Measurements from ENCODE around the gene CRYBA4.
A peak's percentile ranks its signal among the peaks of the same experiment; 100 is the strongest.
"Not testable (repeated sequence)": the region's sequence is repeated elsewhere in the genome, so short reads cannot be mapped to it uniquely, and the experiment has no call there.

The CRYBA4 gene

DNA sequence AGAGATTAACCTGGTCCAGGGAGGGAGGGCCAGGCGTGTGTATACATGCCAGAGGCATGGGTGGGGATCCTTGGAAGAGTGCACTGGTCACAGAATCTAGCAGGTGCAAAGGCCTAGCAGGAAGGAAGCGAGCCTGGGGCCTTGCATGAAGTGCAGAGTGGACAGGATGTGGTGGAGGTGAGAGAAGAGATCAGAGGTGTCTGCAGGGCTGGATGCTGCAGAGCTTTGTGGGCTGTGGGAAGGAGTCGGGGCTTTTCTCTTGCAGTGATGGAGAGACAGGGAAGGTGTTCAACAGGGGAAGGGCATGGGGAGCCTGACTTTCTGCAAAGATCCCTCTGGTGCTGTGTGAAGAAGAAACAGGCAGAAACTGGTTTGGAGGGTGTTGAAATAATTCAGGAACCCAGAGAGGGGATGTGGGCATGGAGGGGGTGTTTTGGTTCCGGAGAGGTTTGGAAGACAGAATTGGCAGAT, 29.3 kb upstream of the CRYBA4 start:
- in situ Hi-C loops (cut with MboI; ENCODE audit: low pct_unique_long_range_greater_than_20kb, low sequenced_read_pairs), result no loop called here
- peak; percentile 56 for DNase-seq

DNA sequence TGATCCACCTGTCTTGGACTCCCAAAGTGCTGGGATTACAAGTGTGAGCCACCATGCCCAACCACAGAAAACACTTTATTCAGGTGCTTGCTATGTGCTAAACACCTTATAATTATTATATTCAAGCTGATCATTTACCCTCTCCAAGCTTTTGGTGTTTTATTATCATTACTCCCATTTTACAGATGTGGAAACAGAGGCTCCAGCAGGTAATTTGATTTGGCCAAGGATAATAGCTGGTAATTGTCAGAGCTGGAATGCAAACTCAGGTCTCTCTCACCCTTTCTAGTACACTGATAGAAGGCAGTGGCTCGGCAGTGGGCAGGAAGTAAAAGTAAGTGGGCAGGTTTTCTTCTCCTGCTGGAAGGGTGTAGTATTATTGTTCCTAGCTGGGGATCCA, 28.0 kb upstream of the CRYBA4 start:
- DNase-seq, result no peak
- in situ Hi-C loops (cut with MboI; ENCODE audit: low pct_unique_long_range_greater_than_20kb, low sequenced_read_pairs), result no loop called here

DNA sequence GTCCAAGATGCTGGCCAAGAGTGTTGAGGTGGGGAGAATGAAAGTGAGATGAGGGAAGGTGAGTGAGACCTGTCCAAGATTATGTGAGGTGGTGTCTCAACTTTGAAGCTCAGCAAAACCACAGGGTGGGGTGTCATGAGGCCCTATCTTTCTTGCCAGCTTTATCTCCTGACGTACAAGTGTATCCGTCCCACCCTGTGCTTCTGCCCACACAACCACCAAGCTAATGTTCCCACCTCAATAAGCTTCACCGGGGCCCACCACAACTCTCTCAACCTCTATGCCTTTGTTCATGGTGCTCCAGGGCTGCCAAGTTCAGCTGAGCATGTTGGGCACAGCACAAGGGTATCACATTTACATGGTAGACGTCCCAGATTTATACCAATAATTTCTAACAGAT, 24.7 kb upstream of the CRYBA4 start:
- in situ Hi-C loops (cut with MboI; ENCODE audit: low pct_unique_long_range_greater_than_20kb, low sequenced_read_pairs), result no loop called here
- DNase-seq, result no peak

DNA sequence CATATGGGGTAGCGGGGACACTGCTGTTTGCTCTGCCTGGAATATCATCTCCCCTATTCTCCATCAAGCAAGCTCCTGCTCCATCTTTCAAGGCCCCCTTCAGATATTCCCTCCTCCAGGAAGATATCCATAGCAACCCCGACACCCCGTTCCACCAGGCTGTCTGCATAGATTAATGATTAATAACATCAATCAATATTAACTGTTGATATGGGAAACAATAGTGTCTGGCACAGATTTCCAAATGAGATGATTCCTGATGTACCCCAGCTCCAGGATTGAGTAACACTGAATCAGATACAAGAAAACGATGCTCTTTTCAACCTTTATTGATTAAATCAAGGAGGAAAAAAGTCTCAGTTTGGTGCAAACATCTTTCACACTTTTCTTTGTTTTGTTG, 24.3 kb upstream of the CRYBA4 start:
- in situ Hi-C loops (cut with MboI; ENCODE audit: low pct_unique_long_range_greater_than_20kb, low sequenced_read_pairs), result no loop called here
- no peak for DNase-seq

DNA sequence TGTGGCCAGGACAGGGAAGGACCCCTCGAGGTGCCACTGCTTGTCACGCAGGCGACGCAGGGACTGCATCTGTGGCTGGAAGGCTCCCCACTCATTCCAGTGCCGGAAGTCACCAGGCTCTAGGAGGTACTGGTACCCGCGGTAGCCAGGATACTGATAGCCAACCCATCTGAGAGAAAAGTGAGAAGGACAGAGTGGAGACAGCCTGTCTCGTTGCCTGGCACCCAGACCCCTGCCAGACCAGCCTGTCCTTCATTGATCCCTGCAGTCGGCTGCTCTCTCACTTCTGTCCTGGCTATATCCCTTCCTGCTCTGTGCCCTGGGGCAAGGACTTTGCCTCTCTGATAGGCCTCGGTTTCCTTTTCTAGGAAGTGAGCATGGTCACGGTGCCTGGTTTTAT, 22.3 kb upstream of the CRYBA4 start:
- in situ Hi-C loops (cut with MboI; ENCODE audit: low pct_unique_long_range_greater_than_20kb, low sequenced_read_pairs), result no loop called here

DNA sequence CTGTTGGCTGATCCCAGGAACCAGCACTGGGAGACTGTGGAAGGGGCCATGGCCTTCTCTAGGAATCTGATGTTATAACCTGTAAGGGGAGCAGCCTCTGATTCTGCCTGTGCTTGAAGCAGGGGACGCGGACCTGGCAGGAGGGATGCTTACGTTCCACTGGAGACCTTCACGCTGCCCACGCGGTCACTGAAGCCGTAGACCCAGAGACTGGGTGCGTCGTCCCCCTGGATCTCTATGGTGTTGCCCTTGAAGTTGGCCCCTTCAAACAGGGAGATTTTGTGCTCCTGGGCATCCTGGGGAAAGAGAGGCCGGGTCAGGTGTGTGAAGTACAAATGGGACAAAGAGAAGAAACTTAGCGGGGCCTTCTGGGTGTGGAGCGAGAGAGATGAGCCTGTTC, 20.0 kb upstream of the CRYBA4 start:
- in situ Hi-C loops (cut with MboI; ENCODE audit: low pct_unique_long_range_greater_than_20kb, low sequenced_read_pairs), result no loop called here
- no peak for DNase-seq

More for the DNA sequence above, 22.3 kb upstream of the CRYBA4 start:
- DNase-seq, result no peak

DNA sequence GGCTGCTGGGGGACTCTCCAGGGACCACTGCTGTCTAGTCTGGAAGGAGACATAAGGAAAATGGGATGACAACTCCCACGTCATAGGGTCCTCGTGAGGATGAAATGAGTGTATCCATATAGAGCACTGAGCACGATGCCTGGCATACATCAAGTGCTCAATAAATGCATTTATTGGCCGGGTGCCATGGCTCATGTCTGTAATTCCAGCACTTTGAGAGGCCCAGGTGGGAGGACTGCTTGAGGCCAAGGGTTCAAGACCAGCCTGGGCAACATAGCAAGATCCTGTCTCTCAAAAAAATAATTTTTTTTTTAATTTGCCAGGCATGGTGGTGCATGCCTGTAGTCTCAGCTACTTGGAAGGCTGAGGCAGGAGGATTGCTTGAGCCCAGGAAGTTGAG, 19.6 kb upstream of the CRYBA4 start:
- no peak for DNase-seq
- in situ Hi-C loops (cut with MboI; ENCODE audit: low pct_unique_long_range_greater_than_20kb, low sequenced_read_pairs), result no loop called here

DNA sequence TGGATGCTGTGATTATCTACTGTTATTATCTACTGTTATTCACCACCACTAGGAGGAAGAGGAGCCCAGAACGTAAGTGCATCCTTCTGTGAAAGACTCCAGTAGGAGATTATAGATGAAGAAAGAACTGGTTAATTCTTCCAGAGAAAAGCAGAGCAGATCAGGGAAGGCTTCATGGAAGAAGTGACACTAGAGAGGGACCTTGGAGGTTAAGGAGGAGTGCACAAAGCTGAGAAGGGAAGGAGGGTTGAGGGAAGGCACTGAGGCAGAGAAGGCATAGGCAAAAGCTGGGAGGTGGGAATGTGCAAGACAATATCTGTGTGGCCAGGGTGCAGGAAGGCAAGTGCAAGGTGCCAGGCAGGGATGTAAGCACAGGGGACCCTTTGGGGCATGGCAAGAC, 17.4 kb upstream of the CRYBA4 start:
- no peak for DNase-seq
- in situ Hi-C loops (cut with MboI; ENCODE audit: low pct_unique_long_range_greater_than_20kb, low sequenced_read_pairs), result no loop called here

DNA sequence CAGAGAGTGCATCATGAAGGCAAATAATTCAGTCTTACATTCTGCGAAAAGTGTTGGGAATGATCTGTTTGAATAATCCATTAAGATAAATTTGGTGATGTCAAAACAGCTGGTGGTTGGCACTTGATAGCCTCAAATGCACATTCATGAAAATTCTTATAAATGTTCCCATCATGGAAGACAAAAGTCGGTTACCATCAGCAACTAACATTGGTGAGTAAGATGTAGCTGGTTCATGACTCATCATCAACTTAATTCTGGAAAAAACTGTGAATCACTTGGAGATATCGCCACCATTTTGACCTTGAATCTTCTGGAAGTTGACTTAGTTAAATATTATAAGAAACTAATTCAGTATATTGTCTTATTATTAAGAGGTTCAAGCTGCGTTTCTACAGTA, 15.2 kb upstream of the CRYBA4 start:
- in situ Hi-C loops (cut with MboI; ENCODE audit: low pct_unique_long_range_greater_than_20kb, low sequenced_read_pairs), result no loop called here
- DNase-seq, result no peak

DNA sequence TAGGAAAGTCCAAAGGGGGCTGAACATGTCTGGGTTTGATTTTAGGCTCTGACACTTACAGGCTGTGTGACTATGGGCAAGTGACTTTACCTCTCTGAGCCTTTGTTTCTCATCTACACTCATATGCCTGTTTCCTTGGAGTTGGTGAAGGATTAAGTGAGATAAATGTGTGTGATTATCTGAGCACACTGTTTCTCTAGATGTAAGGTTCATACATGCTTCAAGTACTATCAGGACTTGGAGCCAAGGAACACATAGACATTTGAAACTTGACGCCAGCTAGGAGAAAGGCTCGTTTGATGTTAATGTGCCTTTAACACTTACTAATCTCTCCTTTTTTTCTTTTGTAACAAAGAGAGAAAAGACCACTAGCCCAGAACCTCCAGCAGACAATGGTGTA, 13.6 kb upstream of the CRYBA4 start:
- DNase-seq, result no peak
- in situ Hi-C loops (cut with MboI; ENCODE audit: low pct_unique_long_range_greater_than_20kb, low sequenced_read_pairs), result no loop called here

DNA sequence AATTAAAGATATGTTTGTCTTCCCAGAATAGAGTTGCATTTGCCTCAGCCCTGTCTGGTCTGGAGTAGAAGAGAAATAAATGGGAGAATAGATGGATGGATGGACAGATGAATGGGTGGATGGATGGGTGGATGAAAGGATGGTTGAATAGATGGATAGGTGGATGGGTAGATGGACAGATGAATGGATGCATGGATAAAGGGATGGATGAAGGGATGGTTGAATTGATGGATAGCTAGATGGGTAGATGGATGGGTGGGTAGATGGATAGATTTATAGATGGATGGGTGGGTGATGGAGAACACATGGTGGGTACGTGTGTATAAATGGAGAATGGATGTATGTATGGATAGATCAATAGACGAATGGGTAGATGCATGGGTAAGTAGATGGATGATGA, 12.5 kb upstream of the CRYBA4 start:
- in situ Hi-C loops (cut with MboI; ENCODE audit: low pct_unique_long_range_greater_than_20kb, low sequenced_read_pairs), result no loop called here
- DNase-seq, result no peak

DNA sequence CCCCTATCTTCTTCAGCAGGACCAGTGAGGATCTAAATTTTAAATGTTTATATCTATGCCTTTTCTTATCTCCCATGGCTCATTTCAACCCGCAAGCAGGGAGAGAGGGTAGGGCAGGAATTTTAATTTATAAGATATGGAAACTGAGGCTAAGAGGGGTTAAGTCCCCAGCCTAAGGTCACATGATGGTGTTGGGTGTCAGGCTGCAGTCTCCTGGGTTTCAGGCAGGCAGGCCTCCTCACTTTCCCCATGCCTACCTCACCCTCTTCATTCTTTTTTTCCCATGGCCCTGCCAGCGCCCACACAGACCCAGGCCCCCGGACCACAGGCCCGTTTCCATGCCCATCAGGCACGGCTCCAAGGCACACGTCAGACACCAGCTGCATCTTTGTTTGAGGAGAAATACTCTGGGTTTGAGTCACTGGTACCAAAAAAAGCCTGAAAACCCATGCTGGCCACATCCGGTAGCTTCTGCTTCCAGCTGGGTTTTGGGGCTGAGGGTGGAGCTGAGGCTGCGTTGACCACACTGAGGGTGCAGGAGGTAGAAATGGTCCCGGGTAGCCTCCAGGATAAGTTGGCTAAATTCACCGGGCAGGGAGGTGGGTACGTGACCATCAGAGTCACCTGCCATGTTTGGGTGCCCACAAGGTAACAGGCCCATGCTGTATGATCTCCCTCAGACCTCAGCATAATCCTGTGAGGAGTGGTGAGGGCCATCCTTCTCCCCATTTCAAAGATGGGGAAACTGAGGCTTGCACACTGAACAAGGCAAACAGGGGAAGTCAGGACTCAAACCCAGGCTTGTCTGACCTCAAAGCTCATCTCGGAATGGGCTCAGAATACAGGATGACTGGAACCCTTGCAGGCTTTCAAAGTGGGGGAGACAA, 11.4 kb upstream of the CRYBA4 start:
- DNase-seq, result no peak
- in situ Hi-C loops (cut with MboI; ENCODE audit: low pct_unique_long_range_greater_than_20kb, low sequenced_read_pairs), result no loop called here

DNA sequence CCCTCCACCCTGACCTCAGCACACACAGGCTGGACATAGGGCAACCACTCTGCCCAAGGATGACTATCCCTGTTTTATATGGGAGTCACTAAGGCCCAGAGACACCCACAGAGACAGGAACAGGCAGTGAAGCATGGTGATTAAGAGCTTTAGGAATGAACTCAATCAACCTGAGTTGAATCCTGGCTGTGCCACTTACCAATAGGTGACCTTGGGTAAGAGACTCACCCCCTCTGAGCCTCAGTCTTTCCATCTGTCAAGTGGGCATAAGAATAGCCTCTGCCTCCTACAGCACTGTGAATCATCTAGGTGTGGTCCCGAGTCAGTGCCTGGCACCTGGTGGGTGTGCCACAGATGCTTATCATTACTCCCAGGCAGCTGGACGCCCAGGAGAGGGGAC, 10.8 kb upstream of the CRYBA4 start:
- DNase-seq, result no peak
- in situ Hi-C loops (cut with MboI; ENCODE audit: low pct_unique_long_range_greater_than_20kb, low sequenced_read_pairs), result no loop called here

DNA sequence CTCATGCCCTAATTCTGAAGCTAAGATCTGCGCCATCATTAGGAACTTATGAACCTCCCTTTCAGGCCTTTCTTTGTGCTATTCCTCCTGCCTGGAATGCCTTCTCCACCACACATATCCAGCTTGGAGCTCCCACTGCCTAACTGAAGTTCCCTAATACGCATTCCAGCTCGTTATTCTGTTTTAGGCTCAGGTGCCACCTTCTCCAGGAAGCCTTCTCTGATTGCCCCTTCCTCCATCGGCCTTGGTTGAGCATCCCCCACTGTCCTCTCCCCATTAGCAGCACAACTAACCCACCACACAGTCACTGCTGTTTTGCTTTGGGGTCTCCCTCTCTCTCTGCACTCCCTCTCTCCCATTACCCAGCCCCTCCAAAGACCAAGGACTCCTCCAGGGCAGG, 9.1 kb upstream of the CRYBA4 start:
- in situ Hi-C loops (cut with MboI; ENCODE audit: low pct_unique_long_range_greater_than_20kb, low sequenced_read_pairs), result no loop called here
- DNase-seq, result no peak

DNA sequence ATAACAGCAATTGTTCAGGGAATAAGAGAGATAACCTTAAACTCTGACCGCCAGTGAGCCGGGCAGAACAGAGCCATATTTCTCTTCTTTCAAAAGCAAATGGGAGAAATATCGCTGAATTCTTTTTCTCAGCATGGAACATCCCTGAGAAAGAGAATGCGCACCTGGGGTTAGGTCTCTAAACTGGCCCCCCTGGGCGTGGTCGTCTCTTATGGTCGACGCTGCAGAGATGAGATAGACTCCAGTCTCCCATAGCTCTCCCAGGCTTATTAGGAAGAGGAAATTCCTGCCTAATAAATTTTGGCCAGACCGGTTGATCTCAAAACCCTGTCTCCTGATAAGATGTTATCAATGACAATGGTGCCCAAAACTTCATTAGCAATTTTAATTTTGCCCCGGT, 8.0 kb upstream of the CRYBA4 start:
- DNase-seq; in situ Hi-C loops (cut with MboI; ENCODE audit: low pct_unique_long_range_greater_than_20kb, low sequenced_read_pairs): not testable (repeated sequence)

DNA sequence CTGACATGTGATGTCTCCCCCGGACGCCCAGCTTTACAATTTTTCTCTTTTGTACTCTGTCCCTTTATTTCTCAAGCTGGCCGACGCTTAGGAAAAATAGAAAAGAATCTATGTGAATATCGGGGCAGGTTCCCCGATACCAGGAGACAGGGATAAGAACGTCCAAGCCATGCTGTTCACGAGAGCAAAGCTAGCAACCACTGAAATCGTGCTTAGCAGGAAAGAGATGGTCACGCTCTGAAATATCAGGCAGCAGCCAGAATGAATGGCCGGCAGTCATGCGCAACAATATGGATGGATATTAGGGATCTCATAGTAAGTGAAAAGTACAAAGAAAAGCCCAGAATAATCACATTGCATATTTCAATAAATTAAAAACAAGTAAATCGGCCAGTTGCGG, 7.4 kb upstream of the CRYBA4 start:
- DNase-seq, result no peak
- in situ Hi-C loops (cut with MboI; ENCODE audit: low pct_unique_long_range_greater_than_20kb, low sequenced_read_pairs), result no loop called here

DNA sequence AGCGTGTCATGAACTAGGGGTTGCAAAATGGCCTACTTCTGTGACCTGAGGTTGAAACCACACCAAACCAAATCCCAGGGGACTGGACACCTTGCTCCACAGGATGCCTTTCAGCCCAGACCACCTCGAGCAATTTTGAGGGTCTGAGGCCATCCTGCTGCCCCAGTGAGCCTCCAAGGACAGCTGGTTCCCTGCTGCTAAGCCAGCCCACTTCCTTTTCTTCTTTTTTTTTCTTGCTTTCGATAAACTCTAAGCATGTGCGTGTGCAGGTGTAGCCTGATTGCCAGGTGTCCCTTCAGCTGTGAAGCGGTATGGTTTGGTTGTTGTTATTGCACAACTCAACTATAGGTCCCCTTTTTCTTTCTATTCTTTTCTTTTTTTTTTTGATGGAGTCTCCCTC, 6.6 kb upstream of the CRYBA4 start:
- DNase-seq, result no peak
- in situ Hi-C loops (cut with MboI; ENCODE audit: low pct_unique_long_range_greater_than_20kb, low sequenced_read_pairs), result no loop called here

DNA sequence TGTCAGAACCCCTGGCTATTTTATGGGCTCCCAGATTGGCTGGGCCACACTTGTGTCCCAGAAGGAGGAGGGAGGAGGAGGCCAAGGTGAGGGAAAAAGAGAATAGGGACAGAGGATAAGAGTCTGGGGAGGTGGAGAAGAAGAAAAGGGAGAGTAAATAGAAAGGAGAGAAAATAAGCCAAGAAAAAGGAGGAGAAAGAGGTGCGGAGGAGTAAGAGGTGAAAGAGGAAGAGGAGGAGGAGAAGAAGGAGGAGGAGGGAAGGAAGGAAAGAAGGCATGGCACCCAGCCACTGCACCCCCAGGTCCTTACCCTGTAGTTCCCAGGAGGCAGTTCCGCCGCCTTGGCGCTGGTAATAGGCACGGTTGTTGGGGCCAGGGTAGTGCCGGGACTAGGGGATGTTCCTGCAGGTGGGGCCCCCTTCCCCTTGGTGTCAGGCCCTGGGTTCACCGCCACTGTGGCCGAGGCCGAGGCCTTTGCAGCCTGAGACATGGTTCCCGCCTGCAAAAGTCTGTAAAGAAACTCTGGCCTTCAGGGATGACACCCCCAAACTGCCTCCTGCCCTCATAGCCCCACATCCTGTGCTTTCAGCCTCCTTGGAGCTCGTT, 5.8 kb upstream of the CRYBA4 start:
- no peak for DNase-seq
- in situ Hi-C loops (cut with MboI; ENCODE audit: low pct_unique_long_range_greater_than_20kb, low sequenced_read_pairs), result no loop called here

DNA sequence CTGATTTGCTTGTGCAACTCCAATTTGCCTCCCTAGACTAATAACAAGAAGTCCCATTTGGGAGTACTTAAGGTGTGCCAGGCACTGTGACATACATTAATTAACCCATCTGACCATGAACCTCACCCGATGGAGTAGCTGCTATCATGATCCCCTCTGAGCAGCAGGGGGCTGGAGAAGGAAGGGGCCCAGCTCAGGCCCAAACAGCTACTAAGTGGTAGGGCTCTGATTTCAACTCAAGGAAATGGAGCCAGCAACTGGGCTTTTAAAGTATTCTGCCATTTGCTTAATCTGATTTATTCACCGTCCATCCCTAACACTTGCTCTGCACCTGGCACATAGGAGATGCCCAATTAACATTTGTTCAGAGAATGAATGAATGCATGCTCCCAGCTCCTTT, 5.1 kb upstream of the CRYBA4 start:
- in situ Hi-C loops (cut with MboI; ENCODE audit: low pct_unique_long_range_greater_than_20kb, low sequenced_read_pairs), result no loop called here

DNA sequence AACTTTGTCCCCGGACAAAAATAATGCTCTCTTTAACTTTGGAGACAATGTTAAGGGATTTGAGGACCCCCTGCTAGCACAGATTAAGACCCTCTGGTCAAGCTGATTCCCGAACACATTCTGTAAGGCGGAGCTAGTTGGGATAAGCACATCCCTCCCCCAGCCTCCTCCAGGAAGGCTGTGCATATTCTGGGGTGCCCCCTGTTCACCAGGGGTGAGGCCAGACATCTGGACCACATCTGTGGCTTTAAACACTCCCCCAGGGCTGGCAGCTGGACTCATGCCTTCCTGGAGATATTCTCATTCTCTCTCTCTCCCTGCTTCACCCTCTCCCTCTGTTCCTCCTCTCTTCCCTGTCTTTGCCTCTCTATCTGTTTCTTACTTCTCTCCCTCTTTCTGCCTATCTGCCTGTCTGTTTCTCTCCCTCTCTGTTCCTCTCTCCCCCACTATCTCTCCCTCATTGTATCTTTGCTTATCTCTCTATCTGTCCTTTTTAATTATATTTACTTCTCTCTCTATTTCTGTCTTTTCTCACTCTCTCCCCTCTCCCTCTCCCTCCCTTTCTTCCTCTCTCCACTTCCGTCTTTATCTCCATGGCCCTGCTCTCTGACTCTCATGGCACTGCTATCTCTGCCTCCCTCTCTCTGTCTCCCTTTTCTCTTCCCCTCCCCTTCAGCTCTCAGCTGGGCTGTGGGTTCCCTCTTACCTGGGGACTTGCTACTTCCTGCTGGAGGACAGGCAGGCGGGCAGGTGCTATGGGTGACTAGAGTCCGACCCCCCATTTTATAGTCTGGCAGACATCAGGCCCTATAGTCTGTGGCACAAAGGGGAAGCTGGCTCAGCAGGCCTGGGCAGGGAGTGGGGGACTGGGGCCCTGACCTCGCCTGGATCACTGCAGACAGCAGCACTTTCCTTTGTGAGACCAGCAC, 4.2 kb upstream of the CRYBA4 start, which contains the start of gene CRYBB1:
Gene CRYBB1, minus strand, starts transcription at position 757 of the 929 bp plus-strand sequence. CDS start 1,708 bp downstream, outside the sequence.
- peak; percentile 78 for DNase-seq
- in situ Hi-C loops (cut with MboI; ENCODE audit: low pct_unique_long_range_greater_than_20kb, low sequenced_read_pairs), result no loop called here

More for the DNA sequence above, 5.1 kb upstream of the CRYBA4 start:
- DNase-seq, result no peak

Data from KBM-7 (cell line).